NCI-H146 (cell line): ENCODE results near the gene GTF3C2.

Source experiments
- DNase-seq: peaks from one replicate; lab custom pipeline; 2025; lab: John Stamatoyannopoulos, UW

Gene GTF3C2, protein sequence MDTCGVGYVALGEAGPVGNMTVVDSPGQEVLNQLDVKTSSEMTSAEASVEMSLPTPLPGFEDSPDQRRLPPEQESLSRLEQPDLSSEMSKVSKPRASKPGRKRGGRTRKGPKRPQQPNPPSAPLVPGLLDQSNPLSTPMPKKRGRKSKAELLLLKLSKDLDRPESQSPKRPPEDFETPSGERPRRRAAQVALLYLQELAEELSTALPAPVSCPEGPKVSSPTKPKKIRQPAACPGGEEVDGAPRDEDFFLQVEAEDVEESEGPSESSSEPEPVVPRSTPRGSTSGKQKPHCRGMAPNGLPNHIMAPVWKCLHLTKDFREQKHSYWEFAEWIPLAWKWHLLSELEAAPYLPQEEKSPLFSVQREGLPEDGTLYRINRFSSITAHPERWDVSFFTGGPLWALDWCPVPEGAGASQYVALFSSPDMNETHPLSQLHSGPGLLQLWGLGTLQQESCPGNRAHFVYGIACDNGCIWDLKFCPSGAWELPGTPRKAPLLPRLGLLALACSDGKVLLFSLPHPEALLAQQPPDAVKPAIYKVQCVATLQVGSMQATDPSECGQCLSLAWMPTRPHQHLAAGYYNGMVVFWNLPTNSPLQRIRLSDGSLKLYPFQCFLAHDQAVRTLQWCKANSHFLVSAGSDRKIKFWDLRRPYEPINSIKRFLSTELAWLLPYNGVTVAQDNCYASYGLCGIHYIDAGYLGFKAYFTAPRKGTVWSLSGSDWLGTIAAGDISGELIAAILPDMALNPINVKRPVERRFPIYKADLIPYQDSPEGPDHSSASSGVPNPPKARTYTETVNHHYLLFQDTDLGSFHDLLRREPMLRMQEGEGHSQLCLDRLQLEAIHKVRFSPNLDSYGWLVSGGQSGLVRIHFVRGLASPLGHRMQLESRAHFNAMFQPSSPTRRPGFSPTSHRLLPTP

GRCh38 chr2:27356382-27357181 is at the start of gene GTF3C2:
GTF3C2 (minus strand) TSS chr2:27356764; CDS start chr2:27343554, 13,210 bp downstream.
- peak; percentile 99 for DNase-seq

GRCh38 chr2:27400348-27401135 is 44.0 kb upstream of the GTF3C2 start:
- no peak for DNase-seq

DNA sequence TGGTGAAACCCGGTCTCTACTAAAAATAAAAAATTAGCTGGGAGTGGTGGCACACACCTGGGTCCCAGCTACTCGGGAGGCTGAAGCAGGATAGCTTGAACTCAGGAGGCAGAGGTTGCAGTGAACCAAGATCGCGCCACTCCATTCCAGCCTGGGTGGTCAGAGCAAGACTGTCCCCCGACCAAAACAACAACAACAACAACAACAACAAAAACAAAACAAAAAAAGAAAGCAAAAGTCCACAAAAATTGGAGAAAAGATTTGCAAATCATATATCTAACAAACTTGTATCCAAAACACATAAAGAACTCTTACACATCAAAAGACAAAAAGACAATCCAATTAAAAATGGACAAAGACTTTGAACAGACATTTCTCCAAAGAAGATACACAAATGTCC is 42.4 kb upstream of the GTF3C2 start:
- DNase-seq = no peak

DNA sequence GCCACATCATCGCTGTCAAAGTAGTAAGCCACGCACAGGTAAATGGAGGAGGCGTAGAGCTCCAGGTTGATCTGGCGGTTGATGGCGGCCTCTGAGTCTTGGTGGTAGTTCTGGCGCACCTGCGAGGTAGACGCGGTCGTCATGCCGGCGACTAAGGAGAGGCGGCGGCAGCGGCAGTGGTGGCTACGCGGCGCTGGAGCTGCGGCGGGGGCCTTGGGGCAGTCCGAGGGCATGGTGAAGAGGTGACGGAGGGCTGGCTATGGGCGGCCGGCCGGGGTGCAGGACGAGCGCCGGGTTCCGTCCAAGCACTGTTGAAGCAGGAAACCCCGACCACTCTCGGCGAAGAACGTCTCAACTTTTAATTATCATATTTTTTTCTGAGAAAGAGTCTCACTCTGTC is 36.7 kb upstream of the GTF3C2 start:
- DNase-seq = no peak

DNA sequence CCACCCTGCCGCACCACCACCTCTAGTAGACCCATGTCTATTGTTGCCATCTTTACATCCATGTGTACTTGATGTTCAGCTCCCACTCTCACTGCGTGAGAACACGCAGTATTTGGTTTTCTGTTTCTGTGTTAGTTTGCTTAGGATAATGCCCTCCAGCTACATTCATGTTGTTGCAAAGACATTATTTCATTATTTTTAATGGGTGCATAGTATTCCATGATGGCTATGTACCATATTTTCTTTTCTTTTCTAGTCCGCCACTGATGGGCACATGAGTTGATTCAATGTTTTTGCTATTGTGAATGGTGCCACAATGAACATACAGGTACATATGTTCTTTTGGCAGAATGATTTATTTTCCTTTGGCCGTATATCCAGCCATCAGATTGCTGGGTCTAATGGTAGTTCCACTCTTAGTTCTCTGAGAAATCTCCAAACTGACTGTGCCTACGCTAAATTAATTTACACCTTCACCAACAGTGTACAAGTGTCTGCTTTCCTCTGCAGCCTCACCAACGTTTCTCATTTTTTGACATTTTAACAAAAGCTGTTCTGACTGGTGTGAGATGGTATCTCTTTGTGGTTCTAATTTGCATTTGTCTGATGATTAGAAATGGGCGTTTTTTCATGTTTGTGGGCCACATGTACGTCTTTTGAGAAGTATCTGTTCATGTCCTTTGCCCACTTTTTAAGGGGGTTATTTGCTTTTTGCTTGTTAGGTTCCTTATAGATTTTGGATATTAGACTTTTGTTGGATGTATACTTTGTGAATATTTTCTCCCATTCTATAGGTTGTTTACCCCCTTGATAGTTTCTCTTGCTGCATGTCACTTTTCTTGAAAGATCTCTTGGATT is 34.5 kb upstream of the GTF3C2 start:
- no peak for DNase-seq

GRCh38 chr2:27381577-27382181 is 25.1 kb upstream of the GTF3C2 start:
- DNase-seq = no peak

DNA sequence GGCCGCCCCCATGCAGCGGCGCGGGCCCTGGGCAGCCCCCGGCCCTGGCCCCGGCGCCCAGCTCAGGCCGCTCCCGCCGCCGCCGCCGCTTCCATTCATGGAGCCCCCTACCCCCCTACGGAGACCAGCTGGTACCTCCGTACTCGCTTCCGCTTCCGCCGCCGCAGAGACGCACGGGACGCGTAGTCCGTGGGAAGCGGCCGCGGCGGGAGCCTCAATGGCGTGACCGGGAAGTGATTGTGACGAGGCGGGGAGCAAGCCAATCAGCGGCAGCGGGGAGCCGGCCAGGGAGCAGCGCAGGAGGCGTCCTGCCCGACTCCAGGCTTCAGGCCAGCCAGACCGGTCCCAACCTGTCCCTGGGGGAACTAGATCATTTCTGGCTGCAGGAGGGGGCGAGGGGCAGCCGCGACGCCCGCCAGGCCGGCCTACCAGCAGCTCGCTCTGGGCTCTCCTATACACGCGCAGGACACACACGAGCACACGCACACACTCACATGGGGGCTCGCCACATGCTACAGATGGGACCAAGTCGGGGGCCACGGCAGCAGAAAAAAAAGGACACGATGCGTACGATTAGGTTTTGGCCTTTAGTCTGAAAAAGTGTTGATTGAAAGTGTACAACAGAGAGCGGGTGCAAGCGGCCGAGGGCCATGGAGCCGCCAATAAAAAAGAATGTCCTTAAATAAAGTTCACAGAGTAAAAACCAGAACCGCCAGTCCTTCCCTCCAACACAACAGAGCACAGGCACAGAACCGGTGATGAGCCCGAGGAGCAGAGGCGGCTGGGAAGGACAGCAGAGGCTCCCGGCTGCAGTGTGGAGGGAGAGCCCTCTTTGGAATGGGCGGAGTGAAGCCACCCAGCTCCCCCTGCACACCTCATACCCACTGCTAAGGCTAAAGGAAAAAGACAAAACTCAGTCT is 24.3 kb upstream of the GTF3C2 start, which contains the start of gene ZNF513:
Gene ZNF513, minus strand, starts transcription at position 109 of the 920 bp plus-strand sequence. CDS start 208 bp downstream, outside the sequence.
- peak; percentile 91 for DNase-seq

GRCh38 chr2:27379836-27380625 is 23.5 kb upstream of the GTF3C2 start:
- peak; percentile 75 for DNase-seq

GRCh38 chr2:27379383-27379835 is 22.8 kb upstream of the GTF3C2 start:
- no peak for DNase-seq

GRCh38 chr2:27378809-27379290 is 22.3 kb upstream of the GTF3C2 start:
- no peak for DNase-seq

GRCh38 chr2:27378096-27378808 is 21.7 kb upstream of the GTF3C2 start:
- no peak for DNase-seq

- DNase-seq = no peak
Observed at GRCh38 chr2:27377618-27378095, 21.1 kb upstream of the GTF3C2 start.

DNA sequence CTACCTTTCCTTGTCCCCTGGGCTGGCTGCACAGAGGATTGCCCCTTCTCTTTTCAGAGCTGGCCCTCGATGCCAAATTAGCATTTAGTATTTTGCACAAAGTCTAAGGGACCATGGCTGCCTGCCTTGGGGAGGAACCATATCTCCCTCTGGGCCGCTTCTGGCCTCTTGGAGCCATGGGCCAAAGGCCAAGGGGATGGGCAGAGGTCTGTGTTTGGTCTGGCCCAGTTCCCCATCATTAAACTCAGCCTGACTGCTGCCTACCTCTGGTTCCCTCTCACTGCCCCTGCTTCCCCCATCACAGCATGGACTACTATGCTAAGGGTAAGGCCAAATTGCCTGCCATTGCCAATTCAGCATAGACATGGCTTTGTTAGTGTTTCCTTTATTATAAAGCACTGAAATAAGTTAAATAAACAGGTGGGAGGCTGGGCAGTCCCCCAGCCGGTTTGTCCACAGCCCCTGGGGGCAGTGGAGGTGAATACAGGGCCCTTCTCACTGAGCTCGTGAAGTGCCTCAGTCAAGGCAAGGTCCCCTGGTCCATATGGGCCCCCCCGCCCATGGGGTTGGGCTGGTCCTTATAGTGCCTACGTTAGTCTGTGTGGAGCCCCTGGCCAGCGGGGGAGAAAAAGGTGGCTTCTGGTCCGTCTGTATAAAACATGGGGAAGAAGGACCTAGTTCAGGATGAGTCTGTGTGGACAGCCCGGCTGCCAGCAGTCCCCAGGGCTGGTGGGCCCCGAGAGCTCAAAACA is 20.5 kb upstream of the GTF3C2 start:
- no peak for DNase-seq

DNA sequence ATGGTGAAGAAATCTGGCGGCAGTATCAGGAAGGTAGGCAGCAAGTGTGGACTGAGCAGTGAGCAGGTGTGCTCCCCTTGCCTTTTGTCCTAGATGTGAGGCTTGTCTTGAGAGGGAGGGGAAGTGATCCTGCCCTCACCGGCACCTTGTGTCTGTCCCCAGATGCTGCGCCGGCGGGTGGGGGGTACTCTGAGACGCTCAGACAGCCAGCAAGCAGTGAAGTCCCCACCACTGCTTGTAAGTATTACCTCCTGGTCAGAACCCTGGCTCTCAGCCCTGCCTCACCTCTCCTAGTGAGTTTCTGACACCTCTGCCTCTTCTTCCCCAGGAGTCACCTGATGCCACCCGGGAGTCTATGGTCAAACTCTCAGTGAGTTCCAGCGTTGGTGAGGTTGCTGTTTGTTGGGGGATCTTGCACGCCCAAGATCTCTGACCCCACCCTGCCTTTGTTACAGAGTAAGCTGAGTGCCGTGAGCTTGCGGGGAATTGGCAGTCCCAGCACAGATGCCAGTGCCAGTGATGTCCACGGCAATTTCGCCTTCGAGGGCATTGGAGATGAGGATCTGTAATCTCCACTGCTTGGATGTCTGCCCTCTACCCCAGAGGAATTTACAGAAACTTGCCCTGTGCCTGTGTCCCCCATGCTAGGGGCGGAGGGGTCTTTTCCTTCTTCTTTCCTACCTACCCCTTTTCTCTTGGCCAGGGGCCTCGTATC is 19.7 kb upstream of the GTF3C2 start:
- DNase-seq = no peak

- no peak for DNase-seq
Observed at GRCh38 chr2:27375513-27376099, 19.0 kb upstream of the GTF3C2 start.
